Adrenal gland (tissue), 12 donors: ENCODE results near the gene SACM1L. TPM values are rescaled to one million over a fixed set of nuclear protein-coding genes. Genes with fewer than 3 reads are reported as not detected.

Source experiments
- DNase-seq, 7 donors: peaks; one replicate each; pipeline ENCODE4 v3.0.0-alpha.2; 2019 to 2020
- H3K27ac ChIP-seq, 5 donors: fragments of 200-600 bp; sonication (generic) in 4 of 5; 1 replicate in 3 of 5; 2 replicates in 2 of 5; pipeline versions ENCODE4 v1.5.1 to v1.8.0; 2016 to 2020; ENCODE audit warnings: mild to moderate bottlenecking in 1 of 5
- H3K27me3 ChIP-seq: fragments of 200-600 bp; 2 replicates; pipeline ENCODE4 v1.8.0; 2021
- H3K36me3 ChIP-seq, 2 donors: fragments of 200-600 bp; replicated peaks in 1 of 2; 1 replicate in 1 of 2; 2 replicates in 1 of 2; pipeline versions ENCODE4 v1.5.1 to v1.8.0; 2018 to 2022
- H3K4me1 ChIP-seq, 2 donors: fragments of 200-600 bp; replicated peaks in 1 of 2; 1 replicate in 1 of 2; 2 replicates in 1 of 2; pipeline versions ENCODE4 v1.5.1 to v1.8.0; 2018 to 2021
- H3K4me3 ChIP-seq, 4 donors: fragments of 200-600 bp; sonication (generic) in 3 of 4; one replicate each; pipeline ENCODE4 v1.5.1; 2016 to 2018
- H3K9me3 ChIP-seq, 3 donors: fragments of 200-600 bp; sonication (generic) in 1 of 3; replicated peaks in 1 of 3; 1 replicate in 2 of 3; 2 replicates in 1 of 3; pipeline versions ENCODE4 v1.5.1 to v1.8.0; 2016 to 2021
- POLR2A ChIP-seq, 2 donors: fragments of 450-650 bp; IDR thresholded peaks; one replicate each; pipeline ENCODE4 v1.6.1; 2017; ENCODE audit warnings: antibody characterized with exemption in 2 of 2, mild to moderate bottlenecking in 2 of 2, moderate library complexity in 1 of 2
- WGBS, 4 donors: extraction: QIAGEN DNeasy Blood & Tissue Kit in 2 of 4; methylation state at CpG; one replicate each; pipeline versions ENCODE4 v1.1.5 to v1.1.7; 2013 to 2017; 5-methylcytosine and 5-hydroxymethylcytosine counted together
- intact Hi-C, 2 donors: fragments of 100-400 bp; cut with DNase I; formaldehyde crosslinking; loops; one replicate each; pipeline versions ENCODE4 v1.14.1 to v1.15.0; 2022 to 2023
- polyA plus RNA-seq, 3 donors: library from polyadenylated mRNA; stranded (reverse); fragments of 200-250 nt in 2 of 3; fragments of 350-450 nt in 1 of 3; fragmentation: Illumina TruSeq in 1 of 3; extraction: RNeasy Lipid Tissue Mini Kit (QIAGEN cat#74804) in 1 of 3; gene quantifications; one replicate each; pipeline ENCODE4 v1.2.3, GENCODE V29; 2013 to 2014
- total RNA-seq, 9 donors: library from RNA; depleted of rRNA in 4 of 9; stranded (reverse); fragments of >200 nt in 4 of 9; fragments of 120-200 nt in 1 of 9; fragmentation: NEBNext Ultra II Directional in 1 of 9; extraction: Animal tissue kit (Norgen Biotek cat#: 25700) in 1 of 9; gene quantifications; one replicate each; pipeline versions ENCODE4 v1.1.0 to v1.2.4, GENCODE V29; 2013 to 2023
- TF ChIP-seq, protein P1 (sequence below), 6 experiments: fragments of 450-650 bp in 4 of 6; fragments of 200-600 bp in 2 of 6; sonication (generic) in 1 of 6; IDR thresholded peaks; 1 replicate in 5 of 6; 2 replicates in 1 of 6; pipeline versions ENCODE4 v1.5.1 to v1.8.0; 2016 to 2021; ENCODE audit warnings: antibody characterized with exemption in 6 of 6, mild to moderate bottlenecking in 2 of 6, moderate library complexity in 1 of 6
- donor health status: healthy with polysubstance abuse.
- donor health status: Bipolar disorder and iron deficiency.
- donor health status: DM: yes; HTN: yes; CAD: no.
- donor health status: DM: no; HTN: no; CAD: no.
- donor health status: DM: no; HTN: no; CAD: no.
- donor health status: DM: yes; HTN: yes; CAD: no.

SACM1L gene
- total and polyA plus RNA-seq, 12 donors = 22.5 to 63.2 (median 44.8) TPM

DNA sequence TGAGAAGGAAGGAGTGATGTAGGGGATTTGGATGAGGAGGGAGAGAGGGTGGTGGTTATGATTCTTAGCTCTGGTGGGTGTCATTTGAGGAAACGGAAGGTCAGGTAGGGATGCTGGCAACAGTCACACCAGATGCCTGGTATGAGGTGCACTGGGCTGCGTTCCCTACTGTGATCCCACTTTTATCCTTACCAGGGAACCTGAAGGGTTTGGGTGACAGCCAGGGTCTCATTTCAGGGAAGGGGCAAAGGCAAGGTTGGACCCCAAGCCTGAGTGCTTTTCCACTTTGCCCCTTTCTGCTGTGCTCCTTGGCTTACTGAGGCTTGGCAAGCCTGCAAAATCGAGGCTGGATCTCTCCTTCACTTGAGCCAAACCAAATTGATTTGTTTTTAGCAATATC, 36.0 kb upstream of the SACM1L start:
- 71 to 84% (median 82%) methylated on average over 3 of the region's 3 CpGs for WGBS, 4 donors
- peaks cover 0 to 7% of the 10 kb centered on the region in 2 donors for H3K4me1 ChIP-seq
- no peak for DNase-seq
- H3K9me3 ChIP-seq = no peaks in the 10 kb centered on the region
- intact Hi-C loops = loop anchor here in 1 of 2 donors (10.0 kb wide), 1 partner anchor 428 kb away; the partner anchor contains the start of gene TMEM158
- H3K27ac ChIP-seq = no peak overlapping the region
- H3K36me3 ChIP-seq = no peaks in the 10 kb centered on the region
- no peak overlapping the region for H3K4me3 ChIP-seq
- no peak for TF ChIP-seq POLR2A (IDR thresholded peaks at IDR 0.05)
- TF ChIP-seq, protein P1, sequence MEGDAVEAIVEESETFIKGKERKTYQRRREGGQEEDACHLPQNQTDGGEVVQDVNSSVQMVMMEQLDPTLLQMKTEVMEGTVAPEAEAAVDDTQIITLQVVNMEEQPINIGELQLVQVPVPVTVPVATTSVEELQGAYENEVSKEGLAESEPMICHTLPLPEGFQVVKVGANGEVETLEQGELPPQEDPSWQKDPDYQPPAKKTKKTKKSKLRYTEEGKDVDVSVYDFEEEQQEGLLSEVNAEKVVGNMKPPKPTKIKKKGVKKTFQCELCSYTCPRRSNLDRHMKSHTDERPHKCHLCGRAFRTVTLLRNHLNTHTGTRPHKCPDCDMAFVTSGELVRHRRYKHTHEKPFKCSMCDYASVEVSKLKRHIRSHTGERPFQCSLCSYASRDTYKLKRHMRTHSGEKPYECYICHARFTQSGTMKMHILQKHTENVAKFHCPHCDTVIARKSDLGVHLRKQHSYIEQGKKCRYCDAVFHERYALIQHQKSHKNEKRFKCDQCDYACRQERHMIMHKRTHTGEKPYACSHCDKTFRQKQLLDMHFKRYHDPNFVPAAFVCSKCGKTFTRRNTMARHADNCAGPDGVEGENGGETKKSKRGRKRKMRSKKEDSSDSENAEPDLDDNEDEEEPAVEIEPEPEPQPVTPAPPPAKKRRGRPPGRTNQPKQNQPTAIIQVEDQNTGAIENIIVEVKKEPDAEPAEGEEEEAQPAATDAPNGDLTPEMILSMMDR (IDR thresholded peaks at IDR 0.05) = no peak
- H3K27me3 ChIP-seq = no peaks in the 10 kb centered on the region

DNA sequence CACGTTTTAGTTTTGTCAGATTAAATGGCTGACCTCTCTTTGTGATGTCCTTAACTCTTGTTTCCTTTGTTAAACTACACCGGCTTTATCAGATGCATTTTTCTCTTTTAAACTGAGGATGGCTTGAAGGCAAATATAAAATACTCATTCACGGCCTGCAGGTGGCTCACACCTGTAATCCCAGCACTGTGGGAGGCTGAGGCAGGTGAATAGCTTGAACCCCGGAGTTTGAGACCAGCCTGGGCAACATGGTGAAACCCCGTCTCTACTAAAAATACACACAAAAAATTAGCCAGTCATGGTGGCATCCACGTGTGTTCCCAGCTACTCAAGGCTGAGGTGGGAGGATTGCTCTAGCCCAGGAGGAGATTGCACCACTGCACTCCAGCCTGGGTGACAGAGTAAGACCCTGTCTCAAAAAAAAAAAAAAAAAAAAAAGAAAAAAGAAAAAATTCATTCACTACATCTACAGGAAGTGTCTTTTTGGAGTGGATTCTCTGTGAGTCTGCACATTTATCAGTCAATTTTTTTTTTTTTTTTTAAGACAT, 34.7 kb upstream of the SACM1L start:
- no peaks in the 10 kb centered on the region for H3K36me3 ChIP-seq
- TF ChIP-seq, protein P1 (IDR thresholded peaks at IDR 0.05) = no peak
- TF ChIP-seq POLR2A (IDR thresholded peaks at IDR 0.05) = no peak
- intact Hi-C loops = loop anchor here in 1 of 2 donors (10.0 kb wide), 1 partner anchor 430 kb away; the partner anchor contains the start of gene TMEM158
- no peaks in the 10 kb centered on the region for H3K27me3 ChIP-seq
- H3K27ac ChIP-seq = peak overlapping the region in 2 of 5 donors; percentile 10 to 69
- DNase-seq = peak in 1 of 7 donors; percentile 51
- no peaks in the 10 kb centered on the region for H3K9me3 ChIP-seq
- WGBS, 4 donors = 47 to 50% (median 48%) methylated on average over 6 of the region's 6 CpGs
- no peak overlapping the region for H3K4me3 ChIP-seq
- peaks cover 0 to 9% of the 10 kb centered on the region in 2 donors for H3K4me1 ChIP-seq

DNA sequence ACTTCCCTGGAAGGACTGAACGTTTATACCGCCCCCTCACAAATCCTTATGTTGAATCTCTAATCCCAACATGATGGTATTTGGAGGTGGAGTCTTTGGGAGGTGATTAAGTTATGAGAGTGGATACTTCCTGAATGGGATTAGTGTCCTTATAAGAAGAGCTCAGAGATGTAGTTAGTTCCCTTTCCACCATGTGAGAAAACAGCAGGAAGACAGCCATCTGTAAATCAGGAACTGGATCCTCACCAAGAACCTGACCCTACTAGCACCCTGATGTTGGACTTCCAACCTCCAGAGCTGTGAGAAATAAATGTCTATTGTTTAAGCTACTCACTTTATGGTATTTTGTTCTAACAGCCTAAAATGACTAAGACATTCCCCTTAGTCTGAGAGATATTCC, 33.3 kb upstream of the SACM1L start:
- Histone ChIP-seq H3K27me3 (no peaks in the 10 kb centered on the region), H3K36me3 (no peaks in the 10 kb centered on the region), H3K9me3 (no peaks in the 10 kb centered on the region), H3K27ac (no peak overlapping the region), H3K4me3 (no peak overlapping the region), H3K4me1 (peaks cover 0 to 17% of the 10 kb centered on the region in 2 donors)
- TF ChIP-seq POLR2A (IDR thresholded peaks at IDR 0.05) = no peak
- TF ChIP-seq, protein P1 (IDR thresholded peaks at IDR 0.05) = no peak
- intact Hi-C loops = loop anchor here (2.0 to 10.0 kb wide), 3 partner anchors 63 to 431 kb away; partner anchors contain the start of gene TMEM158 (in 1 of the 2)
- WGBS, 4 donors = 63 to 79% (median 70%) methylated on average over 2 of the region's 2 CpGs
- DNase-seq = no peak

GRCh38 chr3:45656575-45657363, 32.4 kb upstream of the SACM1L start:
- Histone ChIP-seq H3K36me3 (no peaks in the 10 kb centered on the region), H3K27ac (no peak overlapping the region), H3K9me3 (no peaks in the 10 kb centered on the region), H3K4me3 (no peak overlapping the region), H3K27me3 (no peaks in the 10 kb centered on the region), H3K4me1 (peaks cover 0 to 17% of the 10 kb centered on the region in 2 donors)
- 31 to 44% (median 40%) methylated on average over 12 to 14 of the region's 14 CpGs for WGBS, 4 donors
- TF ChIP-seq, protein P1 (IDR thresholded peaks at IDR 0.05) = peak; percentile 93 to 99 (median 99)
- TF ChIP-seq POLR2A (IDR thresholded peaks at IDR 0.05) = no peak
- intact Hi-C loops = loop anchor here (2.0 to 10.0 kb wide), 3 partner anchors 64 to 432 kb away; partner anchors contain the start of gene TMEM158 (in 1 of the 2)
- peak; percentile 93 to 97 (median 96) for DNase-seq
